ENCODE data around the gene ARHGAP22.

The ARHGAP22 gene

GRCh38 chr10:48517482-48517881, 87.4 kb downstream of the ARHGAP22 start:
- TF ChIP-seq POLR2AphosphoS5 (IDR thresholded peaks at IDR 0.05; ENCODE audit: low read depth, low read length): no peak
- TF ChIP-seq TAF1 (IDR thresholded peaks at IDR 0.05; ENCODE audit: borderline replicate concordance, insufficient read depth, low read length): no peak
- no peak for TF ChIP-seq REST (IDR thresholded peaks at IDR 0.05; ENCODE audit: insufficient read depth in 1 of 2, low read depth in 2 of 2, low read length in 2 of 2)
- TF ChIP-seq SIN3A (IDR thresholded peaks at IDR 0.05; ENCODE audit: borderline replicate concordance, insufficient read depth, low read length): no peak
- no peak for TF ChIP-seq FOXP2 (optimal IDR thresholded peaks at IDR 0.05; ENCODE audit: borderline replicate concordance, extremely low read depth, extremely low read length, insufficient read depth)

GRCh38 chr10:48516911-48517310, 88.0 kb downstream of the ARHGAP22 start:
- TF ChIP-seq TAF1 (IDR thresholded peaks at IDR 0.05; ENCODE audit: borderline replicate concordance, insufficient read depth, low read length) (no peak), POLR2AphosphoS5 (IDR thresholded peaks at IDR 0.05; ENCODE audit: low read depth, low read length) (no peak), SIN3A (IDR thresholded peaks at IDR 0.05; ENCODE audit: borderline replicate concordance, insufficient read depth, low read length) (no peak), REST (IDR thresholded peaks at IDR 0.05; ENCODE audit: insufficient read depth in 1 of 2, low read depth in 2 of 2, low read length in 2 of 2) (no peak), FOXP2 (optimal IDR thresholded peaks at IDR 0.05; ENCODE audit: borderline replicate concordance, extremely low read depth, extremely low read length, insufficient read depth) (no peak)

- TF ChIP-seq TAF1 (IDR thresholded peaks at IDR 0.05; ENCODE audit: borderline replicate concordance, insufficient read depth, low read length): no peak
- no peak for TF ChIP-seq REST (IDR thresholded peaks at IDR 0.05; ENCODE audit: insufficient read depth in 1 of 2, low read depth in 2 of 2, low read length in 2 of 2)
- TF ChIP-seq SIN3A (IDR thresholded peaks at IDR 0.05; ENCODE audit: borderline replicate concordance, insufficient read depth, low read length): no peak
- no peak for TF ChIP-seq POLR2AphosphoS5 (IDR thresholded peaks at IDR 0.05; ENCODE audit: low read depth, low read length)
- no peak for TF ChIP-seq FOXP2 (optimal IDR thresholded peaks at IDR 0.05; ENCODE audit: borderline replicate concordance, extremely low read depth, extremely low read length, insufficient read depth)
Observed at GRCh38 chr10:48514916-48515315, 90.0 kb downstream of the ARHGAP22 start.

- TF ChIP-seq FOXP2 (optimal IDR thresholded peaks at IDR 0.05; ENCODE audit: borderline replicate concordance, extremely low read depth, extremely low read length, insufficient read depth): no peak
- no peak for TF ChIP-seq POLR2AphosphoS5 (IDR thresholded peaks at IDR 0.05; ENCODE audit: low read depth, low read length)
- TF ChIP-seq SIN3A (IDR thresholded peaks at IDR 0.05; ENCODE audit: borderline replicate concordance, insufficient read depth, low read length): no peak
- TF ChIP-seq REST (IDR thresholded peaks at IDR 0.05; ENCODE audit: insufficient read depth in 1 of 2, low read depth in 2 of 2, low read length in 2 of 2): no peak
- no peak for TF ChIP-seq TAF1 (IDR thresholded peaks at IDR 0.05; ENCODE audit: borderline replicate concordance, insufficient read depth, low read length)
Observed at GRCh38 chr10:48514255-48514654, 90.6 kb downstream of the ARHGAP22 start.

- TF ChIP-seq FOXP2 (optimal IDR thresholded peaks at IDR 0.05; ENCODE audit: borderline replicate concordance, extremely low read depth, extremely low read length, insufficient read depth) (no peak), SIN3A (IDR thresholded peaks at IDR 0.05; ENCODE audit: borderline replicate concordance, insufficient read depth, low read length) (no peak), REST (IDR thresholded peaks at IDR 0.05; ENCODE audit: insufficient read depth in 1 of 2, low read depth in 2 of 2, low read length in 2 of 2) (no peak), POLR2AphosphoS5 (IDR thresholded peaks at IDR 0.05; ENCODE audit: low read depth, low read length) (no peak), TAF1 (IDR thresholded peaks at IDR 0.05; ENCODE audit: borderline replicate concordance, insufficient read depth, low read length) (no peak)
Observed at GRCh38 chr10:48512861-48513260, 92.0 kb downstream of the ARHGAP22 start.

Measured in PFSK-1 (cell line).